BLaER1 (cell line): ENCODE results near the gene ARL17B.
"Not testable (repeated sequence)": the region's sequence is repeated elsewhere in the genome, so short reads cannot be mapped to it uniquely, and the experiment has no call there.

Experiments used
- H3K27ac ChIP-seq: shearing (Covaris generic); formaldehyde crosslinking; 2 replicates; pipeline ENCODE4 v1.8.1; 2022
- H3K27me3 ChIP-seq: shearing (Covaris generic); formaldehyde crosslinking; 2 replicates; pipeline ENCODE4 v1.8.1; 2022
- H3K36me3 ChIP-seq: shearing (Covaris generic); formaldehyde crosslinking; 2 replicates; pipeline ENCODE4 v1.8.1; 2022
- H3K4me1 ChIP-seq: shearing (Covaris generic); formaldehyde crosslinking; 2 replicates; pipeline ENCODE4 v1.8.1; 2022
- H3K4me2 ChIP-seq: shearing (Covaris generic); formaldehyde crosslinking; 2 replicates; pipeline ENCODE4 v1.8.1; 2022
- H3K4me3 ChIP-seq: shearing (Covaris generic); formaldehyde crosslinking; 2 replicates; pipeline ENCODE4 v1.8.1; 2022
- H3K9ac ChIP-seq: shearing (Covaris generic); formaldehyde crosslinking; 2 replicates; pipeline ENCODE4 v1.8.1; 2022
- H3K9me3 ChIP-seq: shearing (Covaris generic); formaldehyde crosslinking; 2 replicates; pipeline ENCODE4 v1.8.1; 2022
- H4K20me1 ChIP-seq: shearing (Covaris generic); formaldehyde crosslinking; 2 replicates; pipeline ENCODE4 v1.8.1; 2022
- Cebpa-rat ChIP-seq: shearing (Covaris generic); IDR thresholded peaks from 2 replicates; pipeline ENCODE4 v1.8.1; 2022

Gene ARL17B

DNA sequence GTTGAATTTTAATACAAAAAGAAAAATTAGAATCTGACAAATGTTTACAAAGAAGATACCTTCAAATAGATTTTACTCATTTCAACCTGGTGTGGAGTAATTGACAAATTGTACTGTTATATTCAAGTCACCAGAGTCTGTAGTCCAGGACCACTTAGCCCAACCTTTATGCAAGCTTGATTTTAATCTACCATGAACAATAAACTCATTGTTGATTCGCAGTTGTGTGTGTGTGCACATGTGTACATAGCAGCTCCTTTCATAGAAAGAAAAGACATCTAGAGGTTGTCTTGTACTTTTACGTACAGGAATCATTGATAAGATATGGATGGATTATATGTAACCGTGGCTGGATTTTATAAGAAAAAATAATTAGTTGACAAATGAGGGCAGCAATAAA, 87.3 kb downstream of the ARL17B start:
- Histone ChIP-seq H4K20me1 (no peaks in the 10 kb centered on the region), H3K4me3 (no peak overlapping the region), H3K9ac (no peak overlapping the region), H3K27me3 (no peaks in the 10 kb centered on the region), H3K36me3 (no peaks in the 10 kb centered on the region), H3K27ac (no peak overlapping the region), H3K4me2 (no peak overlapping the region), H3K4me1 (no peaks in the 10 kb centered on the region), H3K9me3 (no peaks in the 10 kb centered on the region)
- no peak for TF ChIP-seq Cebpa-rat

DNA sequence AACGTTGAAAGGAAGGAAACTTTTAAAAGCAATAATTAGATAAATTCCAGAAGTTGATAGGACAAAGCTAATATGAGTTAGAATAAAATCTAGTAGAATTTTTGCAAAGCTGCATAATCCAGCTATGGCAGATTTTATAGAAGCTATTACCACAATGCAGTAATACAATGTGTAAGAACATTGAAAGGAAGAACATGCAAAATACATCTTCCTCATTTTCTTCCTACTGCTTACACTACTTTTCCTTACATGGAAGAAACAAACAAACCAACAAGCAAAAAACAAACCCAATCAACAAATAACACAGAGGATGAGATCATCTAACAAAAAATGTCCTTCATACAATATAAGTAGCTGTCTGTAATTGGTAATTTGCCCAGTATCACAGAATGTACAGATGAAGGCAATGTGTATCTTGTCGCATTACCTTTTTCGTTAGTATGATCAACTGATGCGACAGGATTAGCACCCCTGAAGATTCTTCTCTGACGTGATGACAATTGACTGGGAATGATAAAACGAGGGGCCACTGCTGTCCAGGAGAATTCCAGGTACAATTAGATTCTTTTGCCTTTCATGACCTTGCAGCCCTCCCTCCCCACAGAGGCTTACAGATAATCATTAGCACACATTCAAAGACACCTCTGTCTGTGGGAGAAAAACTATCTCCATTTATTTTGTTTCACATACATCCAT, 87.9 kb downstream of the ARL17B start:
- Histone ChIP-seq H3K4me1 (no peaks in the 10 kb centered on the region), H3K4me3 (no peak overlapping the region), H4K20me1 (no peaks in the 10 kb centered on the region), H3K9ac (no peak overlapping the region), H3K27me3 (no peaks in the 10 kb centered on the region), H3K9me3 (no peaks in the 10 kb centered on the region), H3K36me3 (no peaks in the 10 kb centered on the region), H3K4me2 (no peak overlapping the region), H3K27ac (no peak overlapping the region)
- TF ChIP-seq Cebpa-rat = no peak

GRCh38 chr17:46270032-46270431, 91.5 kb downstream of the ARL17B start:
- Histone ChIP-seq H3K27me3 (no peaks in the 10 kb centered on the region), H3K9me3 (no peaks in the 10 kb centered on the region), H3K36me3 (no peaks in the 10 kb centered on the region), H4K20me1 (no peaks in the 10 kb centered on the region), H3K9ac (no peak overlapping the region), H3K4me2 (no peak overlapping the region), H3K4me1 (peaks cover 21% of the 10 kb centered on the region), H3K27ac (no peak overlapping the region), H3K4me3 (no peak overlapping the region)
- no peak for TF ChIP-seq Cebpa-rat

GRCh38 chr17:46266656-46267544, 94.7 kb downstream of the ARL17B start:
- peak overlapping the region; percentile 77 for H3K27ac ChIP-seq

GRCh38 chr17:46266063-46266655, 95.4 kb downstream of the ARL17B start:
- not testable (repeated sequence) for H4K20me1 ChIP-seq, H3K27me3 ChIP-seq, H3K9me3 ChIP-seq, H3K36me3 ChIP-seq
- peak overlapping the region; percentile 76 for H3K4me3 ChIP-seq
- peak overlapping the region; percentile 90 for H3K4me2 ChIP-seq
- H3K4me1 ChIP-seq = peaks cover 21% of the 10 kb centered on the region
- H3K27ac ChIP-seq = peak overlapping the region; percentile 77
- H3K9ac ChIP-seq = peak overlapping the region; percentile 78

More at GRCh38 chr17:46266656-46267544, 94.7 kb downstream of the ARL17B start:
- Histone ChIP-seq H3K4me1 (peaks cover 21% of the 10 kb centered on the region), H3K4me2 (peak overlapping the region; percentile 90), H3K9ac (peak overlapping the region; percentile 78), H3K36me3 (no peaks in the 10 kb centered on the region), H3K27me3 (no peaks in the 10 kb centered on the region), H4K20me1 (no peaks in the 10 kb centered on the region), H3K9me3 (no peaks in the 10 kb centered on the region), H3K4me3 (peak overlapping the region; percentile 76)
- TF ChIP-seq Cebpa-rat = no peak

GRCh38 chr17:46264456-46265198, 96.9 kb downstream of the ARL17B start:
- peaks cover 17% of the 10 kb centered on the region; the same call in 1 of the 2 replicates for H3K27me3 ChIP-seq
- no peak for TF ChIP-seq Cebpa-rat
- no peak overlapping the region for H3K27ac ChIP-seq
- no peak overlapping the region for H3K4me2 ChIP-seq
- no peak overlapping the region for H3K4me3 ChIP-seq
- no peak overlapping the region for H3K9ac ChIP-seq
- no peaks in the 10 kb centered on the region for H4K20me1 ChIP-seq
- H3K9me3 ChIP-seq = no peaks in the 10 kb centered on the region
- H3K36me3 ChIP-seq = no peaks in the 10 kb centered on the region
- H3K4me1 ChIP-seq = peaks cover 21% of the 10 kb centered on the region

DNA sequence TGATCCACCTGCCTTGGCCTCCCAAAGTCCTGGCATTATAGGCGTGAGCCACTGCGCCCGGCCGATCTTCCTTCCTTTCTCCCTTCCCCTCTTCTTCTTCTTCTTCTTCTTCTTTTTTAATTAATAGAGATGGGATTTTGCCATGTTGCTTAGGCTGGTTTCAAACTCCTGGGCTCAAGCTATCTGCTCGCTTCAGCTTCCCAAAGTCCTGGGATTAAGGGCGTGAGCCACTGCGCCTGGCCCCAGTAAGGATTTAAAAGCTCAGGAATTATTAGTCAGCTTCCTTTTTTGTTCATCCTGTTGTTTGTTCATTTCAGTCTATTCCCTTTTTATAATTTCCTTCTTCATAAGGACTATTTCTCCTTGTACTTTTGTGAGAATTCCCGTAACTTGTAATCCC, 99.3 kb downstream of the ARL17B start:
- no peak overlapping the region for H3K27ac ChIP-seq
- peaks cover 11% of the 10 kb centered on the region for H3K4me1 ChIP-seq
- H4K20me1 ChIP-seq = no peaks in the 10 kb centered on the region
- H3K27me3 ChIP-seq = peaks cover 17% of the 10 kb centered on the region; the same call in 1 of the 2 replicates
- no peak overlapping the region for H3K4me2 ChIP-seq
- no peaks in the 10 kb centered on the region for H3K36me3 ChIP-seq
- no peak overlapping the region for H3K9ac ChIP-seq
- H3K4me3 ChIP-seq = no peak overlapping the region
- no peaks in the 10 kb centered on the region for H3K9me3 ChIP-seq
- no peak for TF ChIP-seq Cebpa-rat

GRCh38 chr17:46259845-46260661, 101.5 kb downstream of the ARL17B start:
- not testable (repeated sequence) for H3K9me3 ChIP-seq, H3K36me3 ChIP-seq, H4K20me1 ChIP-seq, H3K4me1 ChIP-seq, H3K27ac ChIP-seq, H3K9ac ChIP-seq
- Histone ChIP-seq H3K27me3 (peaks cover 17% of the 10 kb centered on the region; the same call in 1 of the 2 replicates), H3K4me2 (peak overlapping the region; percentile 62), H3K4me3 (peak overlapping the region; percentile 48; the same call in 1 of the 2 replicates)

DNA sequence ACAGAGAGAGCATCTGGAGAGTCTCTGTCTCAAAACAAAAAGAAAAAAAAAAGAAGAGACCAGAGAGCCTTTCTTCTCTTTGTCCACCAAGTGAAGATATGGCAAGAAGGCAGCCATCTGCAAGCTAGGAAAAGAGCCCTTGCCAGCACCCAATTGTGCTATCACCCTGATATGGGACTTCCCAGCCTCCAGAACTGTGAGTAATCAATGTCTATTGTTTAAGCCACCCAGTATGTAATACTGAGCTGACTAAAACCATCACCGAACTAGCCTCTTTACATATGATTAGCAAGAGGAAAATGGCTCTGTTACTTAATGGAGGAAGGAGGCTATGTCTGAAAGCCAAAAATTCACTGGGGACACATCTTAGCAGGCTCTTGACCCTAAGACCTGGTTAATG, 105.2 kb downstream of the ARL17B start:
- not testable (repeated sequence) for H3K9ac ChIP-seq, H3K4me3 ChIP-seq, H3K4me2 ChIP-seq, H3K9me3 ChIP-seq, H3K4me1 ChIP-seq, H3K36me3 ChIP-seq, H4K20me1 ChIP-seq, H3K27ac ChIP-seq
- H3K27me3 ChIP-seq = peaks cover 16% of the 10 kb centered on the region; the same call in 1 of the 2 replicates

- not testable (repeated sequence) for H3K27me3 ChIP-seq, H3K4me2 ChIP-seq, H3K4me1 ChIP-seq, H4K20me1 ChIP-seq, H3K27ac ChIP-seq, H3K9ac ChIP-seq, H3K4me3 ChIP-seq, H3K9me3 ChIP-seq, H3K36me3 ChIP-seq
Observed at GRCh38 chr17:46254215-46254614, 107.4 kb downstream of the ARL17B start.

DNA sequence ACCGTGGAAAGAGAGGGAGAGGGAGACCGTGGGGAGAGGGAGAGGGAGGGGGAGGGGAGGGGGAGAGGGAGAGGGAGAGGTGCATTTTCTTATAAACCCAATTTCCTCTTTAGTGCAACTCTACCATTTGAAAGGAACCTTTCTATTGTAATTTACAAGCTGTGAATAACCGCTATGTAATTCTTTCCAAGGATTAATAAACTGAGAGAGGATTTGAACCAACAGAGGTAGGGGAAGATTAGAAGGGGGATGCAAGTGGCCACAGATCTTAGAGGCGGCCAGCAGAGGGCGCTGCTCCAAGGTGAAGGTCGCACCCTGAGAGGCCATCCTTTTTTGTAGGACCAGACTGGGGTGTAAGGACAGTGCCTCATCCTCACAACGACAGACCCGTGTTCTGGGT, 107.8 kb downstream of the ARL17B start:
- H3K4me3 ChIP-seq, H3K9me3 ChIP-seq, H3K27me3 ChIP-seq, H3K36me3 ChIP-seq, H3K27ac ChIP-seq, H3K4me2 ChIP-seq, H4K20me1 ChIP-seq, H3K4me1 ChIP-seq, H3K9ac ChIP-seq: not testable (repeated sequence)

- not testable (repeated sequence) for H3K9ac ChIP-seq, H3K4me1 ChIP-seq, H3K27ac ChIP-seq, H3K36me3 ChIP-seq, H3K27me3 ChIP-seq, H4K20me1 ChIP-seq, H3K9me3 ChIP-seq, H3K4me2 ChIP-seq, H3K4me3 ChIP-seq
Observed at GRCh38 chr17:46252804-46253203, 108.8 kb downstream of the ARL17B start.

- not testable (repeated sequence) for H3K36me3 ChIP-seq, H3K27me3 ChIP-seq, H4K20me1 ChIP-seq, H3K4me1 ChIP-seq, H3K9ac ChIP-seq, H3K4me2 ChIP-seq, H3K4me3 ChIP-seq, H3K27ac ChIP-seq, H3K9me3 ChIP-seq
Observed at GRCh38 chr17:46249153-46249552, 112.4 kb downstream of the ARL17B start.
